Measurements from ENCODE around the gene COL5A3.

COL5A3 gene

DNA sequence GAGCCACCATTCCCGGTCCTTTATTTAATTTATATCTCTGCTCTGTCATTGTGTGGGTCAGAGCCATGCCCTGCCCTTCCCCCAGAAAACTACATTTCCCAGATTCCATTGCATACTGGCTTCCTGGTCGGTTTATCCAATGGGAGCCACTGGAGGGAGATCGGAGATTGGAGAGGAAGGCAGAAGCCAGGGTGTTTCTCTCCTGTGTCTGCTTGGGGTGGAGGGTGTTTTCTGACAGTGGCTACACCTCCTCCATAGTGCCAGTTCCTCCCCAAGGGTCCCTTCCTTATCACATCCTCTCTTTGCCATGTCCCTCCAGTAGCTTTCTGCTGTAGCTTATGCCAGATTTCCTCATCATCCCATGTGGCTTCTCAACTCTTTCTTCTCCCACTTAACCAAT is 93.0 kb downstream of the COL5A3 start:
- H4K20me1 ChIP-seq (ENCODE audit: low read depth, low read length), result no peaks in the 10 kb centered on the region
- no peaks in the 10 kb centered on the region for H3K9me3 ChIP-seq (ENCODE audit: insufficient read depth, low read length)
- no peak overlapping the region for H3K9ac ChIP-seq (ENCODE audit: low read length)
- H3K27ac ChIP-seq (ENCODE audit: low read depth, low read length), result no peak overlapping the region
- no peaks in the 10 kb centered on the region for H3K36me3 ChIP-seq (ENCODE audit: low read length)
- H3K4me3 ChIP-seq (ENCODE audit: insufficient read depth, low read length, poor library complexity, severe bottlenecking), result no peak overlapping the region
- H2AFZ ChIP-seq (ENCODE audit: low read depth, low read length, severe bottlenecking), result no peak overlapping the region
- no peaks in the 10 kb centered on the region for H3K27me3 ChIP-seq (ENCODE audit: low read length)
- H3K4me2 ChIP-seq (ENCODE audit: low read depth, low read length, poor library complexity, severe bottlenecking), result no peak overlapping the region
- H3K79me2 ChIP-seq (ENCODE audit: insufficient read depth, low read length), result no peaks in the 10 kb centered on the region
- H3F3A ChIP-seq (ENCODE audit: insufficient read depth), result no peaks in the 10 kb centered on the region
- TF ChIP-seq, protein P1, sequence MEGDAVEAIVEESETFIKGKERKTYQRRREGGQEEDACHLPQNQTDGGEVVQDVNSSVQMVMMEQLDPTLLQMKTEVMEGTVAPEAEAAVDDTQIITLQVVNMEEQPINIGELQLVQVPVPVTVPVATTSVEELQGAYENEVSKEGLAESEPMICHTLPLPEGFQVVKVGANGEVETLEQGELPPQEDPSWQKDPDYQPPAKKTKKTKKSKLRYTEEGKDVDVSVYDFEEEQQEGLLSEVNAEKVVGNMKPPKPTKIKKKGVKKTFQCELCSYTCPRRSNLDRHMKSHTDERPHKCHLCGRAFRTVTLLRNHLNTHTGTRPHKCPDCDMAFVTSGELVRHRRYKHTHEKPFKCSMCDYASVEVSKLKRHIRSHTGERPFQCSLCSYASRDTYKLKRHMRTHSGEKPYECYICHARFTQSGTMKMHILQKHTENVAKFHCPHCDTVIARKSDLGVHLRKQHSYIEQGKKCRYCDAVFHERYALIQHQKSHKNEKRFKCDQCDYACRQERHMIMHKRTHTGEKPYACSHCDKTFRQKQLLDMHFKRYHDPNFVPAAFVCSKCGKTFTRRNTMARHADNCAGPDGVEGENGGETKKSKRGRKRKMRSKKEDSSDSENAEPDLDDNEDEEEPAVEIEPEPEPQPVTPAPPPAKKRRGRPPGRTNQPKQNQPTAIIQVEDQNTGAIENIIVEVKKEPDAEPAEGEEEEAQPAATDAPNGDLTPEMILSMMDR (IDR thresholded peaks at IDR 0.05; ENCODE audit: insufficient read depth, low read length, poor library complexity, severe bottlenecking), result no peak
- no peak for TF ChIP-seq EZH2phosphoT487 (conservative IDR thresholded peaks at IDR 0.05; ENCODE audit: low read length)
- H3K9me2 ChIP-seq (replicated peaks; ENCODE audit: insufficient read depth, low read length), result no peaks in the 10 kb centered on the region

DNA sequence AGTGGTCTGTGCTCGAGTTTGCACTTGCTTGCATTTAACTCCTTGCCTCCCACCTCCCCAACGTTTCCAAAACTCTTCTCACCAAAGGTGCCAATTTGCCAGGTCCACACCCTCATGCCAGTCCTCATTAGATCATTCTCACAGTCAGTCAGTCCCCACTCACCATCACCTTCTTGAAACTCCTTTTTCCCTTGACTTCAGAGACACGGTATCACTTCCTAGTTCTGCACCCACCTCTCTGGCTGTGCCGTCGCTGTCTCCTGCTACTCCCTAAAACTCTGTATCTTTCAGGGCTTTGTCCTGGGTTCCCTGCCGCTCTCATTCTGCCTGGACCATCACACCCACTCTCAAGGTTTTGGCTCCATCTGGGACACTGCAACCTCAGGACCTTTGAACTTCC is 93.6 kb downstream of the COL5A3 start:
- Histone ChIP-seq H3K9ac (ENCODE audit: low read length) (no peak overlapping the region), H3K4me2 (ENCODE audit: low read depth, low read length, poor library complexity, severe bottlenecking) (no peak overlapping the region), H3K79me2 (ENCODE audit: insufficient read depth, low read length) (no peaks in the 10 kb centered on the region), H3K27ac (ENCODE audit: low read depth, low read length) (no peak overlapping the region), H3K4me3 (ENCODE audit: insufficient read depth, low read length, poor library complexity, severe bottlenecking) (no peak overlapping the region), H3K36me3 (ENCODE audit: low read length) (no peaks in the 10 kb centered on the region), H3K9me3 (ENCODE audit: insufficient read depth, low read length) (no peaks in the 10 kb centered on the region), H2AFZ (ENCODE audit: low read depth, low read length, severe bottlenecking) (no peak overlapping the region), H4K20me1 (ENCODE audit: low read depth, low read length) (no peaks in the 10 kb centered on the region), H3K9me2 (replicated peaks; ENCODE audit: insufficient read depth, low read length) (no peaks in the 10 kb centered on the region), H3F3A (ENCODE audit: insufficient read depth) (no peaks in the 10 kb centered on the region), H3K27me3 (ENCODE audit: low read length) (no peaks in the 10 kb centered on the region)
- TF ChIP-seq, protein P1 (IDR thresholded peaks at IDR 0.05; ENCODE audit: insufficient read depth, low read length, poor library complexity, severe bottlenecking), result no peak

DNA sequence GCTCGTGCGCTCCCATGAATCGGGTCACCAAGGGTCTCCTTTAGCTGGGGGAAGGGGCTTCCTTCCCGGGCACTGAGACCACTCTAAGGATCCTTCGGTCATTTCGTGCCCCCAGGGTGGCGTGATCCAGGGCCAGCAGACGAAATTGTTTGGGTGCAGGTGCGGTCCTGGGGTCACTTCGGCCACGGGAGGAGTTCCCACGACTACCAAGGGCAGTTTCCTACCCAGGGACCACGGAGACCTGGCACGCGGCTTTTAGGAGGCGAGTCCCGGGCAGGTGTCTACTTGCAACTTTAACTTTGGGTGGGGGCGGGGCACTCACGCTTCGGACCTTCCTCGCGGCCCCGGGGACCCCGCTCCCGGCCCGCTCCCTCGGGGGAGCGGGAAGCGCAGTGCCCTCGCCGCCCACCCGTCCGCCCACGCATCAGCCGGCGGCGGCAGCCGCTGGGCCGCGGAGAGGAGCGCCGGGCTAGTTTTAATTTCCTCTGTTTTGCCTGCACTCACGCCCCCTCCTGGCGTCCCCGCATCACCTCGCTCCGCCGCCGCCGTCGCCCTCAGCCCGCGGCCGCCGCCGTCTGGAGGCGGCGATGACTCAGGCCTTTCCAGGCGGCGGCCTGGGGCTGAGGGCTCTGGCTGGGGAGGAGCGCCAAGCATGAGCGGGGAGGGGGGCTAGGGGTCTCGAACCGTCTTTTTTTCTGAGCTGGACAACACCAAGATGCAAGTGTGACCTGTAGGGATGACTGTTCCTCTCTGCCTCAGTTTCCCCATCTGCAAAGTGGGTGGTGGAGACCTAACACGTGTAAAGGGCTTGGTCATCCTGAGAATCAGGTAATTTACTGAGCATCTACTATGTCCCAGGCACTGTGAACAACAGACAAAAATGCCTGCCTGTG is 95.7 kb downstream of the COL5A3 start:
- Histone ChIP-seq H2AFZ (ENCODE audit: low read depth, low read length, severe bottlenecking) (peak overlapping the region; percentile 82), H3K9ac (ENCODE audit: low read length) (peak overlapping the region; percentile 41), H3K36me3 (ENCODE audit: low read length) (no peaks in the 10 kb centered on the region), H3K27ac (ENCODE audit: low read depth, low read length) (no peak overlapping the region), H4K20me1 (ENCODE audit: low read depth, low read length) (no peaks in the 10 kb centered on the region), H3K9me2 (replicated peaks; ENCODE audit: insufficient read depth, low read length) (no peaks in the 10 kb centered on the region), H3K4me2 (ENCODE audit: low read depth, low read length, poor library complexity, severe bottlenecking) (peak overlapping the region; percentile 46), H3K9me3 (ENCODE audit: insufficient read depth, low read length) (no peaks in the 10 kb centered on the region), H3F3A (ENCODE audit: insufficient read depth) (no peaks in the 10 kb centered on the region), H3K79me2 (ENCODE audit: insufficient read depth, low read length) (no peaks in the 10 kb centered on the region), H3K4me3 (ENCODE audit: insufficient read depth, low read length, poor library complexity, severe bottlenecking) (peak overlapping the region; percentile 32), H3K27me3 (ENCODE audit: low read length) (no peaks in the 10 kb centered on the region)
- TF ChIP-seq EZH2phosphoT487 (conservative IDR thresholded peaks at IDR 0.05; ENCODE audit: low read length), result no peak
- TF ChIP-seq, protein P1 (IDR thresholded peaks at IDR 0.05; ENCODE audit: insufficient read depth, low read length, poor library complexity, severe bottlenecking), result peak; percentile 60

Data from SU-DHL-6 (cell line).